T-helper 9 cell (primary cell): ENCODE results near the gene LAMTOR4.
A peak's percentile ranks its signal among the peaks of the same experiment; 100 is the strongest.
"Not testable (repeated sequence)": the region's sequence is repeated elsewhere in the genome, so short reads cannot be mapped to it uniquely, and the experiment has no call there.

Experiments used
- DNase-seq: peaks from one replicate; pipeline ENCODE4 v3.0.0-alpha.2; 2020

Gene LAMTOR4

DNA sequence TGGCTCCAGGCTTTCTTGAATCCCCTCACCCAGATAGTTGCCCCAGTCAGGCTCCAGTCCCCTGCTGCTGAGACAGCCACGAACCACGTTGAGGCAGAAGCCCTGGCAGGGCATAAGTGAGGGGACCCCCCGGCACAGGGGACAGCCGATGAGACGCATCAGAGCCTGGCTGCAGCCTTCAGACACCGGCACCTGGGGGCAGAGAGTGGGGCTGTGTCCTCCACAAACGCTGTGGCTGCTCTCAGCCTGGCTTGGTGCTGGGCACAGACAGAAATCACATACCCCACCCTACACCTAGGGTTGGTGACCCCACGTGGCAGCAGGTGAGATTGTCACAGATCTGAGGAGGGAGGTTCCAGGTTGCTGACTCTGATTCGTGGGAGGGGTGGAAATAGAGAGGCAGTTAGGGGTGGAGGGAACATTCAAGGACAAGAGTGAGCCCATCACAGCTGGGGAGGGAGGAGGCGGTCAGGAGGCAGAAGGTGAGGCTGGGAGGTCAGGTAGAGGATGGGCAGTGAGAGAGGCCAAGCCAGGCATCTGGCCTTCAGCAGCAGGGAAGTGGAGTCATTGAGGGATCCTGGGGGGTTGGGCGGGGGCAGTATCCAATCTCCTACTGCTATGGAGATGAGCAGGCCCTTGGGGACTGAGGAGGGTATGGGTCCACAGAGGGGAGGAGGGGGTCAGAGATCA is 25.2 kb downstream of the LAMTOR4 start:
- DNase-seq = no peak

DNA sequence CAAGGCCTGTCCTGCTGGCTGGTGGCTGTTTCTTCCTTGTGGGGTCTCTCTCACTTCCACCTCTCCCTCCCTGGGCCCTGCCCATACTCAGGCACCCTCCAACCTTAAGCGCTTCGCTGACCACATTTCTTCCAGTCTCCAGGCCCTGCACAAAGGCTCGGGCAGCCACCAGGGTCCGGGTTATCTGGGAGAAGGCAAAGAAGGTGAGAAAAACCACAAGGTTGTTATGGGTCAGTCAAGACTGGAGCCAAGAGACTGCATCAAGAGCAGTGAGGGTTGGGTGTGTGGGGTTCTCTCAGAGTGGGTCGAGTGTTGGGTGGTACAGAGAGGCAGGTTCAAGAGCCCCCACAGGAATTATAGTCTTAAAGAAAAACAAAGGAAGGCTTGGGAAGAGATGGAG is 25.9 kb downstream of the LAMTOR4 start:
- DNase-seq = no peak

DNA sequence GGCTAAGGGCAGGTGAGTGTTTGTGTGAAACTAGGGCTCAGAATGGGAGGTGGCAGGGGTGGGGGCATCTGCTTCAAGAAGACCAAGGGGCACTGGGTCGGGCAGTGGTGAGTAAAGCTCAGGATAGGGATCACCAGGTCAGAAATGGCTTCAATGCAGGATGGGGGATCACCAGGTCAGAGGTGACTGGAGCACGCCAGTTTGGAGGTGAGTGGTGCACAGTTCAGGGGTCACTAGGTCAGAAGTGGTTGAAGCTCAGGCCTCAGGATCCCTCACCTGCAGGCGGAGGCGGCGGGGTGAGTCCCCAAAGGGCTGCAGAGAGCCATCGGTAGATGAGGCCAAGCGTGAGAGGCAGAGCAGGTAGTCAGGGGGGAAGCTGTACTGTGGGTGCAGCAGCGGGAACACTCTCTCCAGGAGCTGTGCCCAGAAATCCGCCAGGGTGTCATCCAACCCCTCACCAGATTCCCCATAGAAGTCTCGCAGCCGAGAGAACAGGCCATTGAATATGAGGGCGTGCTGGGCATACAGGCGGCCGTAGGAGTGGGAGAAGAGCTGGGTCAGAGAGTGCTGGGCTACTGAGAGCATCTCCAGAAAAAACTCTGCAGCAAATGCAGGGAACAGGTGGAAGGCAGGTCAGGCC is 26.7 kb downstream of the LAMTOR4 start:
- DNase-seq = no peak

DNA sequence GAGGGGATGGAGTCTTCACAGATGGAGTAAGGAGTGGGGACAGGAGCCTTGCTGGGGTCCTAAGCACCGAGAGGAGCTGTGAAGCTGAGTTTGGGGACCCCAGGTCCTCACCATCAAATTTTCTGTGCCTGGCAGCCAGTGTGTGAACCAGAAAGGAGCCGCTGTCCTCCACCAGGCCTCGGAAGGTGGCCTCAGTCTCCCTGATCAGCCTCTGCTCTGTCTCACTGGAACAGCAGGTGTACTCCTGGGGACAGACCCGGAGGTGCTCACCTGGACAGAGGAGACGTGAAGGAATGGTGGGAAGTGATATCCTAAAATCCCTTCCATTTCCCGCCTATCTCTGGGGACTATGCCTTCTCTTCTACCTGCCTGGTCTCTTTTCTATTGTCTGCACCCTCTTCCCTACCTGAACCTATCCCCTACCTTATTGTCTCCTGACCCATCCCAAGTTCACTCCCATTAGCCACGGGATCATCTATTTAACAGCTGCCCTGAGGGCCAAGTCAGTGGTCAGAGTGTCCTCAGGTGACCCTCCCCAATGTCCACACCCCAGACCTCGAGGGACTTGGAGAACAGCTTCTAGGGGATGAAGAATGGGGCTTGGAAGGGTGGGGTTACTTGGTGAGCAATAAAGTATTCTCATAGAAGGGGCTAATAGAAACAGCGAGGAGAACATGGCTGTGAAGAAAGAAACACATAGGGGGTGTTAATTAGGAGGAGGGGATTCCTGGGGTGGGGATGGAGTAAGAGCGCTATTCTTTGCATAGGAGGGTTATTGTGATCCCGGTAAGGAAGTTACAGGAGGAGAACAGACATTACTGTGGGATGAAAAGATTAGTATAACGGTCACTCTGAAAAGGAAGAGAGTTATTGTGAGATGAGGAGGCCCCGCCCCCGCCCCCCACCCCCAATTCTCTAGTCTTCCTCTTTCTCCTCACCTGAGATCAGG is 27.7 kb downstream of the LAMTOR4 start:
- no peak for DNase-seq

DNA sequence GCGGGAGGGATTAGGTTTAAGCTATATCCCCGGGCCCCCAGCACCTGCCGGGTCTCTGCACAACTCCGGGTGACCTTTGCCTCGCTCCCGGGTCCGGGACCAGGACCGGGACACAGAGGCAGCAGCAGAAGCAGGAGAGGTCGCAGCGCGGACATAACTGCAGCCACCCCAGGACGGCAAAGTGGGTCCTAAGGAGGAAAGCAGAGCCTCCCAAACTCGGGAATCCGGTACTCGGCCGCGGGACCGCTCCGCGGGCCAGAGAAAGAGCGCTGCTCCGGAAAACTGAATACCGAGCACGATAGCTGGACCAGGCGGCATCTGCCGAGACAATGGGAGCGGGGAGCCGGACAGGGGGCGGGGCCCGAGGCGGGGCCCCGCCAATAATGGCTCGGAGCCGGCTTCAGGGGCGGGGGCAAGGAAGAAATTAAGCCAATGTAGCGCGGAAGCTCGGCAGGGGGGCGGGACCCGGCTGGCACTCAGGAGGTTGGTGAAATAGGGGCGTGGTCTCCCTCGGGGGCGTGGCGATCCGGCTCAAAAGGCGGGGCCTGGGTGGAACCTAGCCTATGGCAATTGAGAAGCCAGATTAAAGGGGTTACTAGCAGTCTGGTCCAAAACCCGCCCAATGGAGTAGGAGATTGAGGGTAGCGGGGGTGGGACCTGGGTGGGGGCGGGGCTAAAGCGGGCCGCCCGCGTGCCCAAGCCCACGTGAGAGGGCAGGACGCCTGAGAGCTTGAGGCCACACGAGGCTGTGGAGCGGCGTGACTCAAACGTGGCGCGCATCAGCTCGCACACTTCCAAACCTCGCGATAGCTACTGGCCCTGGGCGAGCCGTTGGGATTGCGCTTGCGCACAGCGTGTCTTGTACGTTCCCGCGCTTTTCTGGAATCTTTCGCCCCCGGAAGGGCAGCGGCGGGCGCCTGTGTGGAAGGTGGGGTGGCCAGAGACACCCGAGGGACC is 28.6 kb downstream of the LAMTOR4 start, which contains the start of the genes GPC2 and STAG3:
Gene GPC2 (minus strand): TSS at position 337 of the 957 bp plus-strand sequence. CDS start 182 bp downstream, at position 155.
Gene STAG3 (plus strand): TSS at position 874 of the 957 bp plus-strand sequence. CDS start 2,639 bp downstream, outside the sequence.
- peak; percentile 95 for DNase-seq

DNA sequence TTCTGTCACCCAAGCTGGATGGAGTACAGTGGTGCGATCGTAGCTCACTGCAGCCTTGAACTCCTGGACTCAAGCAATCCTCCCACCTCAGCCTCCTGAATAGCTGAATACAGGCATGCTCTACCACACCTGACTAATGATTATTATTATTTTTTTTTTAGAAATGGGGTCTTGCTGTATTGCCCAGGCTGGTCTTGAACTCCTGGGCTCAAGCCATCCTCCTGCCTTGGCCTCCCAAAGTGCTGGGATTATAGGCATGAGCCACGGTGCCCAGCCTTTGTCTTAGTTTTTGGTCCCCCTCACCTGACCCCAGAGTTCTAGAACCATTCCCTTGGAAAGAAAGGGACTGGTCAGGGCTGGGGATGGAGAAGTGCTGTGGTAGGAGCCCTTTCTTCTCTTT is 31.4 kb downstream of the LAMTOR4 start:
- not testable (repeated sequence) for DNase-seq

DNA sequence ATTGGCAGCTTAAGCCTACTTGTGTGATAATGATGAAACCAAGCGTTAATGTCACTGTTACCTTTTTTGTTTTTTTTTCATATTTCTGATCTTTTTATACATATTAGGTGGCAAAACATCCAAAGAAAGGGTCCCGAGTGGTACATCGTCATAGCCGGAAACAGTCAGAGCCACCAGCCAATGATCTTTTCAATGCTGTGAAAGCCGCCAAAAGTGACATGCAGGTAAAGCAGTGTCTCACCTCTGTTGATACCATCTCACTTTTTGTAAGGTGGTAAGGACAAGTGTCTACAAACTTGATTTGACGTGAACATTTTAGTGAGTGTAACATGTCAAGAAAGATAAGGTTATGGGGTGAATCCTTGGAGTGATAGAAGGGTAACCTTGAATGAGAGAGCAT is 33.9 kb downstream of the LAMTOR4 start:
- not testable (repeated sequence) for DNase-seq

DNA sequence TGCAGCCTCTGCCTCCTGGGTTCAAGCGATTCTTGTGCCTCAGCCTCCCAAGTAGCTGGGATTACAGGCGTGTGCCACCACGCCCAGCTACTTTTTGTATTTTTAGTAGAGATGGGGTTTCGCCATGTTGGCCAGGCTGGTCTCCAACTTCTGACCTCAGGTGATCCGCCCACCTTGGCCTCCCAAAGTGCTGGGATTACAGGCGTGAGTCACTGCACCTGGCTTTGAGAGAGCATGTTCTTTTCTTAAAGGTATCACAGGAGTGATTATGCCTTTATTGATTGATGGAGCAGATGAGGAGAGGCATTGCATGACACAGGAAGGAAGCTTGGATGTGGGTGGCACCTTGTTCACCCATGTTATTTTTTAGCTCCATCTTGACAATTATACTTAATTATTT is 34.4 kb downstream of the LAMTOR4 start:
- not testable (repeated sequence) for DNase-seq

DNA sequence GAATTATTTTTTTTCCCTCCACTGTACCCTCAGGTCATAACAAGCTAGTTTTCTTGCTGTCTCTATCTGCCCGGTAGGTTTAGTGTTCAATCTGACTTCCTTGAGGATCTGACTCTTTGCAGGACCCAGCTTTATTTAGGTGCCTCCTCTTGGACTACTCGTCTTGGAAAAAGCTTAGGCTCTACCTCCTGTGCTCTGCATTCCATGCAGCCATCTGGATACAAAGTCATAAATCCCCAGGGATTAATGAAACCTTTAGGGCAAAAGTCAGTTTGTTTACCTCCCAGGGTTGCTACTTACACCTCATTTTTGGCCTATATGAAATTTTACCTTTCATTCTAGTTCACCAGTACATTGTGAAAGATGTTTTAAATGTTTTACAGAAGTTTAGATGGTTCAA is 37.0 kb downstream of the LAMTOR4 start:
- DNase-seq = no peak

DNA sequence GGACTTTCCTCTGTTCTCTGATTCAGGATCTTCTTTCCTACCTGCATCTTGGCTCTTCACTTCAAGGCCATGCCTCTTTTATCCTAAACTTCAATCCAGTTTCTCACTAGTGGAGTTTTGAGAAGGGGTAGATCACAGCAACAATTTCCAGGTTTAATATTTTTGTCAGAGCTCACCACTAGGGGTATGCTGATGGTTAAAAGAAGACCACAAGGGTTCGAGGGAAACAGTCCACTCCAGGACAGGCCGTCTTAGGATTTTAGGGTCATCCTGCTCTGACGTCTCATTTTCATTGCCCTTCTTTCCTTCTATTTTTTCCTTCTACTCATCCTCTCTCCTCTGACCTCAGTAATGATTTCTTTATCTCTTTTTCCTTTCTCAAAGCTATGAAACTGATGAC is 40.3 kb downstream of the LAMTOR4 start:
- no peak for DNase-seq

DNA sequence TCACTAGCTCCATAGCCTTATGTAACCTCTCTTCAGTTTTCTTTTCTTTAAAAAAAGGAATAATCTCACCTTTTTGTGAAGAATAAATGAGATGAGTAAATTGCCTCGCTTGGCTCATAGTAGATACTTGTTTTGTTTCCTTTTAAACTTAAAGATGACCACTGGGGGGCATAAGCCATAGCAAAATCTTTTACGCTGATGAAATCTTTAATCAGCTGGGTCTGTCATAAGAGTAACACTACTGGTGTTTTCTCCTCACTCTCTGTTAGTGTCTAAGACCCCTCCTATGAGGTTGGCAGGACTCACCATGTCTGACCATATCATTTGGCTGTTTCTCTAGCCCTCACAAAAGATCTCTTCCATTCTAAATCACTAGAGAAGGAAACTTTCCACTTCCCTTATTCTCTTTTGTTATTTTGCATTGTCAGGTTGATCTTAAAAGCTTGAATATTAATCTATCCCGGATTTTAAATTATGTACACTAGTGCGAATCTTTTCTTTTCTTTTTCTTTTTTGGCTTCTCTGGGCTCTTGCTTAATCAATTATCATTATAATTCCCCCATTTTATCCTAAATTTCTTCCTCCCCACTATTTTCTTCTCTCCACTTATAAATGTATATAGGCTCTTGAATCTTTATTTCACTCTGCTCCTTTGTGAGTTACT is 41.5 kb downstream of the LAMTOR4 start:
- DNase-seq = no peak

DNA sequence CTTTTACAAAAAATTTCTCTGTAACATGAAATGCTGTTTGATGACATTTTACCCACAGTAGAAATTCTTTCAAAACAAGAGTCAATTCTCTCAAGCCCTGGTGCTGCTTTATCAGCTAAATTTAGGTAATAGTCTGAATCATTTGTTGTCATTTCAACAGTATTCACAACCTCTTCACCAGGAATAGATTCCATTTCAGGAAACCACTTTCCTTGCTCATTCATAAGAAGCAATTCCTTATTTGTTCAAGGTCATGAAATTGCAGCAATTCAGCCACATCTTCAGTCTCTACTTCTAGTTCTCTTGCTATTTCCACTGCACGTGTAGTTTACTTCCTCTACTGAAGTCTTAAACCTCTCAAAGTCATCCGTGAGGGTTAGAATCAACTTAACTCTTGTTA is 43.1 kb downstream of the LAMTOR4 start:
- no peak for DNase-seq

DNA sequence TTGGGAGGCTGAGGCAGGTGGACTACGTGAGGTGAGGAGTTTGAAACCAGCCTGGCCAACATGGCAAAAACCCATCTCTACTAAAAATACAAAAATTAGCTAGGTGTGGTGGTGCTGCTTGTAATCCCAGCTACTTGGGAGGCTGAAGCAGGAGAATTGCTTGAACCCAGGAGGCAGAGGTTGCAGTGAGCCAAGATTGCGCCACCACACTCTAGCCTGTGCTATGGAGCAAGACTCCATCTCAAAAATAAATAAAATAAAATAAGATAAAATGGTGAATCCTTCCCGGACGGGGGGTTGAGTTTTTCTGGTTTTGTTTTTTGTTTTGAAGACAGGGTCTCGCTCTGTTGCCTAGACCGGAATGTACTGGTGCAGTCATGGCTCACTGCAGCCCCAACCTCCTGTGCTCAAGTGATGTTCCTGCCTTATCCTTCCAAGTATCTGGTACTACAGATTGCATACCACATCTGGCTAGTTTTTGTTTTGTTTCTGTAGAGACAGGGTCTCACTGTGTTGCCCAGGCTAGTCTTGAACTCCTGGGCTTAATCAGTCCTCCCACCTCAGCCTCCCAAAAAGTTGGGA is 43.7 kb downstream of the LAMTOR4 start:
- DNase-seq = not testable (repeated sequence)

DNA sequence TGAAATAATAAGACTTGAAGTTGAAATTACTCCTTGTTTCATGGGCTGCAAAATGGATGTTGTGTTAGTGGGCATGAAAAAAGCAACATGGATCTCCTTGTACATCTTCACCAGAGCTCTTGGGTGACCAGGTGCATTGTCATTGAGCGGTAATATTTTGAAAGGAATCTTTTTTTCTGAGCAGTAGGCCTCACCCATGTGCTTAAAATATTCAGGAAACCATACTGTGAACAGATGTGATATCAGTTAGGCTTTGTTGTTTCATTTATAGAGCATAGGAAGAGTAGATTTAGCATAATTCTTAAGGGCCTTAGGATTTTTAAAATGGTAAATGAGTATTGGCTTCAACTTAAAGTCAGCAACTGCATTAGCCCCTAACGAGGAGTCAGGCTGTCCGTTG is 44.3 kb downstream of the LAMTOR4 start:
- no peak for DNase-seq

DNA sequence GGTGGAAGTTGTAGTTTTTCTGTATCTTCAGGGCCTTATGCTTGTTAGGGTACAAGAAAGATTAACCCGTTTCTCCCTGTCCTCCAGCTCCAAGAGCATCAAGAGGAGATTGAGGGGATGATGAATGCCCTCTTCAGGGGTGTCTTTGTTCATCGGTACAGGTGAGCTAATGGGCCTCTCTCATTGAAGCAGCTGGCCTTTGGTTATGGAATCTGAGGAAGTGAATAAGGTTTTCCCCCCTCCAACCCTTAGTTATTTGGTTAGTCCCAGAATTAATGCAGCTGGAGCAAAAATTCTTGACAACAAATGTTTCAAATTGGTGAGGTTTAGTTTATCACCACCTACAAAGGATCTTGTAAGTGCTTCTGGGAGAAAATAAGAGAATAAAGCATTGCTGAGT is 46.5 kb downstream of the LAMTOR4 start:
- no peak for DNase-seq

DNA sequence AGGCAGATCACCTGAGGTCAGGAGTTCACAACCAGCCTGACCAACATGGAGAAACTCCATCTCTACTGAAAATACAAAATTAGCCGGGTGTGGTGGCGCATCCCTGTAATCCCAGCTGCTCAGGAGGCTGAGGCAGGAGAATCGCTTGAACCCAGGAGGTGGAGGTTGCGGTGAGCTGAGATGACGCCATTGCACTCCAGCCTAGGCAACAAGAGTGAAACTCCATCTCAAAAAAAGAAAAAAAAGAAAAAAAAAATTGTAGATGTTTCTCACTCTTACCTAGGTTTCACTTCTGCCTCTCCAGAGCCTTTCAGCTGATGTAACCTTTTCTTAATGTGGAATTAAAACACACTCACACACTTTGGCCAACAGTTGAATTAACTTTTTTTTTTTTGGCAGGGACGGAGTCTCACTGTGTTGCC is 47.2 kb downstream of the LAMTOR4 start:
- DNase-seq = not testable (repeated sequence)

DNA sequence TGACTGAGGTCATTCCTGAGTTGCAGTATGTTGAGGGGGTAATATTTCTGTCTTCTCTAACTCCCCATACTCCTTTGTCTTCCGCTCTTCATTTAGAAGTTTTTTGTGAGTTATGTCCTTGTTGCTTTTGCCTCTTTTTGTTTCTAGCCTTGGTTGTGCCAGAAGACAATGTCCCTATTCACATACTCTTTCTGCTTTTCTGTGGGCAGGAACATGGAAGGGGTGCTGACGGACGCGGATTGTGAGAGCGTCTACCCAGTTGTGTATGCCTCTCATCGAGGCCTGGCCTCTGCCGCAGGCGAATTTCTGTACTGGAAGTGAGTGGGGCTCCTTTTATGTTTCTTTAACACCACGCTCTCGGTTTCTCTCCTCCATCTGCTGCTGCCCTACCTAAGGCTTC is 49.5 kb downstream of the LAMTOR4 start:
- no peak for DNase-seq

DNA sequence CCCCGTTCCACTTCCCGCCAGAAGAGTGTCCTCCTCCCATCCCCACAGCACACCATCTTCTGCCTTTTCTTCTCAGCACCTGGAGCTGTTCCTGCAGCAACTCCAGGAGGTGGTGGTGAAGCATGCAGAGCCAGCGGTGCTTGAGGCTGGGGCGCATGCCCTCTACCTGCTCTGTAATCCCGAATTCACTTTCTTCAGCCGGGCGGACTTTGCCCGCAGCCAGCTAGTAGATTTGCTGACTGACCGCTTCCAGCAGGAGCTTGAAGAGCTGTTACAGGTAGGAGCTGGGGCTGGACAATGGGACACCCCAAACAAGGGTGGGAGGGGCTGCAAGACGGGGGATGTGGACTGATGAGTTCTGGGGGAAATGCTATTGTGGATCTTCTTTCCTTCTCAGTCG is 52.0 kb downstream of the LAMTOR4 start:
- DNase-seq = no peak
